Activated naive CD8-positive, alpha-beta T cell treated with anti-CD3 and anti-CD28 coated beads, Interleukin-2, amount 50 U/mL, for 16 hours (primary cell): ENCODE data around the gene CRIP2.
A peak's percentile ranks its signal among the peaks of the same experiment; 100 is the strongest.

Experiments
- DNase-seq: peaks from one replicate; pipeline ENCODE4 v3.0.0-alpha.2; 2020; ENCODE audit warnings: low read depth, low spot score

Gene CRIP2

DNA sequence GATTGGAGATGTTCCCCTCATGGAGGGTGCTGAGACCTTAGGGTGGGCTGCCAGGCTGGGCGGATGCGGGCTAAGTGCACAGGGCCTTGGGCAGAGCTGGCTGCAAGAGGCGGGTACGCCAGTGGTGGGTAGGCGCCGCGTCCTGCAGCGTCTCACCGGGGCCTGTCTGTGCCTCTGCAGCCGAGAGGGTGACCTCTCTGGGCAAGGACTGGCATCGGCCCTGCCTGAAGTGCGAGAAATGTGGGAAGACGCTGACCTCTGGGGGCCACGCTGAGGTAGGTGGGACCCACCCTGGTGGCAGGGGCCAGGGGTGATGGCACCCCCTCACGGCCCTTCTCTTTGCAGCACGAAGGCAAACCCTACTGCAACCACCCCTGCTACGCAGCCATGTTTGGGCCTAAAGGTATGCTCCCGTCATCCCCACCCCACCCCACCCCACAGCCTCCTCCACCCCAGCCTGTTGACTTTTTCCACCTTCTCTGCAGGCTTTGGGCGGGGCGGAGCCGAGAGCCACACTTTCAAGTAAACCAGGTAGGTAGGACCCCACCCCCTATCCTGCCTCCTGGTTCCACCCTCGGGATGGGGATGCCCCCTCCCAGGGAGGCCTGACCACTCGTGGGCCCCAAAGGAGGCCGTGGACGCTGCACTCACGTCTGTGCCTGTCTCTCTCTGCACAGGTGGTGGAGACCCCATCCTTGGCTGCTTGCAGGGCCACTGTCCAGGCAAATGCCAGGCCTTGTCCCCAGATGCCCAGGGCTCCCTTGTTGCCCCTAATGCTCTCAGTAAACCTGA, 13.6 kb downstream of the CRIP2 start:
- DNase-seq = no peak

- no peak for DNase-seq
These were observed 14.3 kb downstream of the CRIP2 start for GRCh38 chr14:105488781-105489541.

DNA sequence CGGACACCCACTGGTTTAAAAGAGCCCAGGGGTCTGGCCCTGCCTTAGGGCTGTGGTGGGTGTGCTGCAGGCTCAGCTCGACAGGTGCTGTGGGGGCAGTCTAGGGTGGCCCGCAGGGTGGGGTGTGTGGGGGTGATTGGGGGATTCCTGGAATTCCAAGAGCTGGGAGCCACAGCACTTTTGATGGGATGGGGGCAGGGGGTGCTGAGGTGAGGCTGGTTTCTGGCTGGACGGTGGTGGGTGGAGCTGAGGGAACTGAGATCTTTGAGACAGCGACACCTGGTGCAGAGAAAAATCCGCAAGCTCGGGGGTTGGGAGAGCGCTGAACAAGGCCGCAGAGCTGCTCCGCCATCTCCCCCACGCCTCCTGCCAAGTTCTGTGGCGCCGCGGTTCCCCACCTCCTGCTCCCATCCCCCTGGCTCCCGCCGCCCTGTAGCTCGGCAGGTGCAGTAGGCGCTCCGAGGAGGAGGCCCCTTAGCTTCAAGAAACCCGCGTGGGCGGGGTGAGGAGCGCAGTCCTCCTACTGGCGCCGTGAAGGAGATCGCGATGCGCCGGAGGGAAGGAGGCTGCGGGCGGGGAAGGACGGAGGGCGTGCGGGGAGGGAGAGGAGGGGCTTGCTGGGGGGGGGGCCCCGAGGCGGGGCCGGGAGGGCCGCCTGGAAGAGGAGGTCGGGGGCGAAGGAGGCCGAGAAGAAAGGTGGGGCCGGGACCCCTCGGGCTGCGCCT, 15.1 kb downstream of the CRIP2 start:
- peak; percentile 67 for DNase-seq

GRCh38 chr14:105490267-105490571, 15.6 kb downstream of the CRIP2 start:
- DNase-seq = no peak

DNA sequence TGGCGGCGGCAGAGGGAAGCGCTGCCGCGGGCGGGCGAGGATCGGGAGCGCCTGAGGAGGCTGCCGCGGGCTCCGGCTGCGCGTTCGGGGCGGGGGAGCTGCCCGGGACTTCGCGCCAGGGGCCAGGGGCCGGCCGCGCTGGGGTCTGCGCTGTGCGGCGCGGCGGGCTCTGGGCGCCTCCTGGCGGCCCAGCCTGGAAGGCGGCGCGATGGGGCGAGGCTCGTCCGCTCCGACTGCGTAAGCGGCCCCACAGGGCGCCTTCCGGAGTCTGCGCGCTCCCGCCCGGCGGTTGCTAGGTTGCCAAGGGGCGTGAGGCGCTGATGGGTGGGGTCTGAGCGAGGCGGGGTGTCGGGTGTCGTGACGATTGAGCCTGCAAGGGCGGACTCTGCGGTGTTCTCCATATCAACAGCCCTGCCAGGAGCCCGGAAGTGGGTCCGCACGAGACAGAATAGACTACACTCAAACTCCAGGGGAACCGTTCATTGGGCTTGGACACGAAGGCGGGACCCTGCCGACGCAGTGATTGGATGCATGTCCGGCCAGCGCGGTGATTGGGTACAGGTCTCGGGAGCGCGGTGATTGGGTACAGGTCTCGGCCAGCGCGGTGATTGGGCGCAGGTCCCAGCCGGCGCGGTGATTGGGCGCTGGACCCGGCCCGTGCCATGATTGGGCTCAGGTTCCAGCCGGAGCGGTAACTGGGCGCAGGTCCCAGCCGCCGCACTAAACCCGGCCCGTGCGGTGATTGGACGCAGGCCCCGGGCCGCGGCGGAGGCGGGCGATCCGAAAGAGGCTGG, 16.1 kb downstream of the CRIP2 start, which contains the start of gene TEDC1:
Gene TEDC1, plus strand, starts transcription at position 675 of the 794 bp plus-strand sequence. CDS start 130 bp downstream, outside the sequence.
- DNase-seq = peak; percentile 98

- peak; percentile 67 for DNase-seq
These were observed 16.8 kb downstream of the CRIP2 start for GRCh38 chr14:105491366-105491973.

DNA sequence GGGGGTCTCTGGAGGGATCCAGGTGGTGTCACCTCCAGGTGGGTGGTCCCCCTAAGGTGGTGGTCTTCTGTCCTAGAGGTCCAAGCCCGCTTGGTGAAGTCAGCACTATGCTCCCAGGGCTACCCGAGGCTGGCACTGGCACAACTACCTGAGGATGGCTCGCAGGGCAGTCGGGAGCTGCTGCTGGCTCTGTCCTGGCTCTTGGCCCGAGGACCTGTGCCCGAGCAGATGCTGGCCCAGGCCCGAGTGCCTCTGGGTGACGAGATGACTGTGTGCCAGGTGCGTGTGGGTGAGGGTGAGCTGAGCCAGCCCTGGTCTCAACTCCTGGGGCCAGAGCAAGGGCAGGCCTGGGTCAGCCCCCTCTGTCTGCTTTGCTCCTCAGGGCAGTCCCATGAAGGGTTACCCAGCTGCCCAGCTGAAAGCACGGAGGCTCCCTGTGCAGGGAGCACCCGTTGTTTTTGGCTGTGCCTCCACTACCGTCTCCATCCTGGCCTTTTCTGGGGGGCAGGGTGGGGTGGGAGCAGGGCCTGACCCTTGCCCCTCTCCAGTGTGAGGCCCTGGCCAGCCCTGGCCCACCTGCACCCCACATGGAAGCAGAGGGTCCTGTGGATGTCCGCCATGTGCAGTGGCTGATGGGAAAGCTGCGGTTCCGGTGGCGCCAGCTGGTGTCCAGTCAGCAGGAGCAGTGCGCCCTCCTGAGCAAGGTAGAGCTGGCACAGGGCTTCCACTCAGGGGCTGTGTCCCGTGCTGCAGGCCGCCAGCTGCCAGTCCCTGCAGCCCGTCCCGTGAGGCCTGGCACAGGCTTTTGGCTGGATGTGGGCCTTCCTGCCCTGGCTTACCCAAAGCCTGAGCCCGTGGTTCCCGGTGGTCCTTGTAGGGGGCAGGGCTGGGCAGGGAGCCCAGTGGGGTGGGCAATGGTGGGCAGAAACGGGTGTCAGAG, 17.7 kb downstream of the CRIP2 start:
- DNase-seq = no peak

GRCh38 chr14:105492971-105493871, 18.6 kb downstream of the CRIP2 start:
- no peak for DNase-seq

DNA sequence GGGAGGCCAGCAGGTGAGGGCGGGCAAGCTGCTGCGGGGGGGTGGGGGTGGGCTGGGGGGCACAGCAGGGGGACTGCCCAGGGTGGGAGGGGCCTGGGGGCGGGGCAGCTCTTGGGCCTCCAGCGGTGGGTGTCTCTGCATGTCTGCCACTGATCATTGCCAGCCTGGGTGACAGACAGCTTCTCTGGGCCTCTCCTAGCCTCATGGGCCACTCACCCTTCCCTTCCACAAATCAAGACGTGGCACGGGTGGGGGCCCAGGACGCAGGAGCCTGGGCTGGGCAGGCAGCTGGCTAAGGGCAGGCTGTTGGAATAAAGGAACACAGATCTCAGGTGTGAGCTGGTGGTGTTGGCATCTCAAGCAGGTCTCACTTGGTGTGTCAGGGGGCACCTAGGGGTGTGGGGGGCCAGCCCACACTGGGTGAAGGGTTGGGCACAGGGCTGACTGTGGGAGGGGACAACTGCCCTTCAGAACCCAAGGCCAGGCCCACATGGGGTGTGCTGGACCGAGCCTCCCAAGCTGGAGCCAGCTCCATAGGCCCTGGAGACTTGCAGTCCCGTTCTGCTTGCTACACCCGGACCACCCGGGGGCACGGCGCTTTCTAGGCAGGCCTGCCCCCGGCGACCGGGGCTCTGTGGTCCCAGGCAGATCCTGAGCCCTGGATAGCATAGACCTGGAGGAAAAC, 19.4 kb downstream of the CRIP2 start:
- no peak for DNase-seq

DNA sequence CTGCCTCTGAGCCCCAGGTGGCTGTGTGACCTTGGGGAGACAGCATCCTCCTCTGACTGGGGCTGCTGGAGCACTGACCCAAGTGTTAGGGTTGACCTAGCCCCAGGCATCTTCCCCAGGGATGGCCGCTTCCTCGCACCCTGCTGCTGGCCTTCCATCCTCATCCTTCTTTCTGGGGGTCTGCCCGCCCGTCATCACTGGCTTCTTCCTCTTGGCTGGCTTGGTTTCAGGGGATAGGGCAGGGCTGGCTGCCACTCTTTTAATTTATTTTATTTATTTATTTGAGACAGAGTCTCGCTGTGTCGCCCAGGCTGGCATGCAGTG, 19.9 kb downstream of the CRIP2 start:
- DNase-seq = no peak

GRCh38 chr14:105495101-105495989, 20.7 kb downstream of the CRIP2 start:
- no peak for DNase-seq

DNA sequence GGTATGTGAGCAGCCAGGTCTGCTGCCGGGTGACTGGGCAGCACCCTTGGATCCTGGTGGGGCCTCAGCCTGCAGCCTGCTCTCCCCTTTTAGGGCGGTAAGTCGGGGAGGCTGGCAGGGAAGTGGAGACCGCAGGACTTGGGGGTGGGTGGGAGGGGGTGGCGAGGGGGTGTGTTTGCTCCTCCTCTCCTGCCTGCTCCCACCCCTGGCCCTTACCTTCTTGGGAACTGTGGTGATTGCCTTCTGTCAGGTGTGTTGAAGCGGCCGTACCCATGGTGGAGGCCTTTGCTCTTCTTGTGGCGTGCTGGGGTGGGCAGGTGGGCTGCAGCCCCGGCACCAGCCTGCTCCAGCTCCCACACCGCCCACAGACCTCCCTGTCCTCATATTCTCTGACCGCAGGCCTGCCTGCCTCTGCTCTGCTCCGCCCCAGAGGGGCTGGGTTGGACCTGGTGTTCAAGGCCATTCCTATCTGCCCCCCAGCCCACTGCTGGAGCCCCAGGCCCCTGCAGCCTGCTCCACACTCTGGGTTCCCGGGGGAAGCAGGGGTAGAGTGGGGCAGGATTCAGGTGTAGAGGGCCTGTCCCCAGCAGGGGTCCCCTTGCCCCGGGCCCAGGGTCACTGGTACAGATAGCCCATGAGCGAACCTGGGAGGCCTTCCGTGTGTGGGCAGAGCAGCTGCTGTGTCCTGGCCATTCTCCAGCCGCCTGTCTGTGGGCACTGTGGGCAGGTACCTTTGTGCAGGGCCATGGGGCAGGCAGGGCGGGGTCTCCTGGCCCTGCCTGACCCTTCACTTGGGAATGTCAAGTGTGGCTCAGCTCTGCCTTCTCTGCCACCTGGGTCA, 21.6 kb downstream of the CRIP2 start:
- DNase-seq = no peak

DNA sequence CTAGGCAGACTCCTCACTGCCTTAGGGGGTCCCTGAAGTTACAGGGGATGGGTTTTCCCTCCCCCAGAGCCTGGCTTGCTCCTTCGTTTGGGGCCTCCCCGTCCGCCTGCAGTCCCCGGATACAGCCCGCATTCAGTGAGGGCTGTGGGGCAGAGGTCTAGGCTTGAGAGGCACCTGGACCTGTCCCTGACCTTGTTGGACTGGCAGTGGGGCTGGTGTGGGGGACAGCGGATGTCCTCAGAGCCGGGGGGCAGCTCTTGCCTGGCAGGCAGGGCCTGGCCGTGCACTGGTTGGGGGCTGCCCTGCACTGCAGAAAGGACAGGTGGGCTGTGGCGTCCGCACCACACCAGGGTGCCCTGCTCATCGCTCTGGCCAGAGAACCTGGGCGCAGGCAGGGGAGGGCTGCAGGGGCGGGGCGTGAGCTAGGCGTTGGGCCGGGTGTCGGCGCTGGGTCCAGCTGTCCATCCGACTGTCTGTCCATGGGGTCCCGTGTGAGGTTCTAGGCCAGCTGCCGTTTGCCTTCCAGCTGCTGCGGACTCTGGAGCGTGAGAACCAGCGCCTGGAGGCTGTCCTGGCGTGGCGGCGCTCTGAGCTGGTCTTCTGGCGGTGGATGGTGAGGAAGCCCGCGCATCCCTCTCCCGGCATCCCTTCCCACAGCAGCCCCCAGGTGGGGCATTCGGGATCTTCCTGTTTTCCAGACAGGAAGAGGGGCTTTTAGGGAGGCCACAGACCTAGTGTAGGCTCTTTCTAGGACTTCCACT, 22.4 kb downstream of the CRIP2 start:
- DNase-seq = no peak

GRCh38 chr14:105497671-105498429, 23.2 kb downstream of the CRIP2 start:
- no peak for DNase-seq
